ENCODE measurements around the gene HS3ST3B1.

Gene HS3ST3B1

GRCh38 chr17:14300575-14301278, at the start of gene HS3ST3B1:
Gene HS3ST3B1, plus strand, starts transcription at chr17:14301081. Its CDS starts 438 bp downstream, at chr17:14301519.
- peak; percentile 96 for DNase-seq (ENCODE audit: low read depth)

GRCh38 chr17:14261406-14261805, 39.5 kb upstream of the HS3ST3B1 start:
- no peak for DNase-seq (ENCODE audit: low read depth)

- DNase-seq (ENCODE audit: low read depth): no peak
Observed at GRCh38 chr17:14268264-14268663, 32.6 kb upstream of the HS3ST3B1 start.

- no peak for DNase-seq (ENCODE audit: low read depth)
Observed at GRCh38 chr17:14269473-14269872, 31.4 kb upstream of the HS3ST3B1 start.

- no peak for DNase-seq (ENCODE audit: low read depth)
Observed at GRCh38 chr17:14270508-14270907, 30.4 kb upstream of the HS3ST3B1 start.

GRCh38 chr17:14276535-14277250, 24.2 kb upstream of the HS3ST3B1 start:
- DNase-seq (ENCODE audit: low read depth): no peak

GRCh38 chr17:14281530-14281929, 19.4 kb upstream of the HS3ST3B1 start:
- no peak for DNase-seq (ENCODE audit: low read depth)

GRCh38 chr17:14282726-14283125, 18.2 kb upstream of the HS3ST3B1 start:
- no peak for DNase-seq (ENCODE audit: low read depth)

GRCh38 chr17:14289162-14289561, 11.7 kb upstream of the HS3ST3B1 start:
- DNase-seq (ENCODE audit: low read depth): no peak

GRCh38 chr17:14294876-14295275, 6.0 kb upstream of the HS3ST3B1 start:
- DNase-seq (ENCODE audit: low read depth): no peak

- DNase-seq (ENCODE audit: low read depth): no peak
Observed at GRCh38 chr17:14295676-14296075, 5.2 kb upstream of the HS3ST3B1 start.

- DNase-seq (ENCODE audit: low read depth): no peak
Observed at GRCh38 chr17:14296166-14296910, 4.5 kb upstream of the HS3ST3B1 start.

GRCh38 chr17:14297161-14297851, 3.6 kb upstream of the HS3ST3B1 start:
- DNase-seq (ENCODE audit: low read depth): no peak

- no peak for DNase-seq (ENCODE audit: low read depth)
Observed at GRCh38 chr17:14298221-14298946, 2.5 kb upstream of the HS3ST3B1 start.

- DNase-seq (ENCODE audit: low read depth): no peak
Observed at GRCh38 chr17:14298947-14299279, 2.0 kb upstream of the HS3ST3B1 start.

- DNase-seq (ENCODE audit: low read depth): no peak
Observed at GRCh38 chr17:14299280-14300141, 1.4 kb upstream of the HS3ST3B1 start.

- no peak for DNase-seq (ENCODE audit: low read depth)
Observed at GRCh38 chr17:14301279-14302090, 604 bp downstream of the HS3ST3B1 start.

GRCh38 chr17:14302091-14302430, 1.2 kb downstream of the HS3ST3B1 start:
- no peak for DNase-seq (ENCODE audit: low read depth)

- no peak for DNase-seq (ENCODE audit: low read depth)
Observed at GRCh38 chr17:14302431-14303099, 1.7 kb downstream of the HS3ST3B1 start.
